ENCODE results near the gene LRPAP1. TPM values are rescaled to one million over a fixed set of nuclear protein-coding genes. Genes with fewer than 3 reads are reported as not detected.

The LRPAP1 gene
- total and polyA plus RNA-seq, 2 experiments from 2014 or later: 63.0 to 82.5 TPM

DNA sequence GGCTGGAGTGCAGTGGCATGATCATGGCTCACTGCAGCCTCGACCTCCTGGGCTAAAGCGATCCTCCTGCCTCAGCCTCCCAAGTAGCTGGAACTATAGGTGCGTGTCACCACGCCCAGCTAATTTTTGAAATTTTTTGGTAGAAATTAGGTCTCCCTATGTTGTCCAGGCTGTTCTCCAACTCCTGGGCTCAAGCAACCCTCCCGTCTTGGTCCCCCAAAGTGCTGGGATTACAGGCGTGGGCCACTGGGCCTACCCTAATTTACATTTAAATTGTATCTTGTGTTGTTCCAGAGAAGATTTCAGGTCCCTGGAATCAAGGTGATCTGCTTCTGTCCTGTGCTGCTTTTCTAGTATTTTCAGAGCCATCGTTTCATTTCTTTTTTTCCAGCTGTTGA is 1.2 kb upstream of the LRPAP1 start (continued):
- TF ChIP-seq, protein P1, sequence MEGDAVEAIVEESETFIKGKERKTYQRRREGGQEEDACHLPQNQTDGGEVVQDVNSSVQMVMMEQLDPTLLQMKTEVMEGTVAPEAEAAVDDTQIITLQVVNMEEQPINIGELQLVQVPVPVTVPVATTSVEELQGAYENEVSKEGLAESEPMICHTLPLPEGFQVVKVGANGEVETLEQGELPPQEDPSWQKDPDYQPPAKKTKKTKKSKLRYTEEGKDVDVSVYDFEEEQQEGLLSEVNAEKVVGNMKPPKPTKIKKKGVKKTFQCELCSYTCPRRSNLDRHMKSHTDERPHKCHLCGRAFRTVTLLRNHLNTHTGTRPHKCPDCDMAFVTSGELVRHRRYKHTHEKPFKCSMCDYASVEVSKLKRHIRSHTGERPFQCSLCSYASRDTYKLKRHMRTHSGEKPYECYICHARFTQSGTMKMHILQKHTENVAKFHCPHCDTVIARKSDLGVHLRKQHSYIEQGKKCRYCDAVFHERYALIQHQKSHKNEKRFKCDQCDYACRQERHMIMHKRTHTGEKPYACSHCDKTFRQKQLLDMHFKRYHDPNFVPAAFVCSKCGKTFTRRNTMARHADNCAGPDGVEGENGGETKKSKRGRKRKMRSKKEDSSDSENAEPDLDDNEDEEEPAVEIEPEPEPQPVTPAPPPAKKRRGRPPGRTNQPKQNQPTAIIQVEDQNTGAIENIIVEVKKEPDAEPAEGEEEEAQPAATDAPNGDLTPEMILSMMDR (conservative IDR thresholded peaks at IDR 0.05; ENCODE audit: low read depth in 2 of 2): no peak

DNA sequence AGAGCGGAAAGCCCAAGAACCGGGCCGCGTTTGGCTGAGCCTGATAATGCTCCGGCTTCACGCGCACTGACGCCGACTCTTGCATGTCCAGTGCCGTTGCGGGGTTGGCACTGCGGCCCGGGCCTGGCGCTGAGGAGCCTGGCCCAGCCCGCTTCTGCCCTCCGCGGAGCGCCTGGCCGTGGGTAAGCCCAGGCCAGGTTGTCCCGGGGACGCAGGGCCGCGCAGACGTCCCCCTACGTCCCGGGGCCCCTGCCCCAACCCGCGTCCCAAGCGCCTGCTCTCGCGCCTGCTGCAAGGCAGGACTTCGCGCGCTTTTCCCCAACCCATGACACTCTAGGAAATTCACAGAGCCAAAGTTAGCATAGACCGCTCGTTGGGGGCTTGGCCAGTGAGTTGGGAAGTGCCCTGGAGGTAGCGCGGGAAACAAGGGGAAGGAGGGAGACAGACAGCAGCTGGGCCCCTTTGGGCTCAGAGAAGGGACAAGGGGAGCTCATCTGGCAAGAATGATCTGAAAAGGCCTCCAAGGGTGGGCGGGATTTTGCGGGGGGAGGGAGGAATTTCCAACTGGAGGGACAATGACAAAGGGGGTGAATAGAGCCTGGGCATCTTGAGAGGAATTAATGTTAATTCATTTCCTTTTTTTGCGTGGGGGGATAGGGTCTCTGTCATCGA is 665 bp upstream of the LRPAP1 start:
- Mint-ChIP-seq H3K27ac (no peak overlapping the region), H3K4me3 (peak overlapping the region; percentile 99), H3K27me3 (ENCODE audit: insufficient read depth, low read depth, poor library complexity) (peaks cover 37% of the 10 kb centered on the region), H3K9me3 (peaks cover 9% of the 10 kb centered on the region), H3K36me3 (ENCODE audit: low read depth) (peaks cover 20% of the 10 kb centered on the region), H3K4me1 (peaks cover 19% of the 10 kb centered on the region)
- Histone ChIP-seq H3K4me1 (ENCODE audit: insufficient read depth) (peaks cover 12% of the 10 kb centered on the region; the same call in 1 of the 2 replicates), H3K4me3 (peak overlapping the region; percentile 91), H3K36me3 (ENCODE audit: insufficient read depth) (no peaks in the 10 kb centered on the region), H3K27me3 (ENCODE audit: insufficient read depth) (peaks cover 20% of the 10 kb centered on the region), H2AFZ (peak overlapping the region; percentile 93), H3K9me2 (ENCODE audit: insufficient read depth) (no peaks in the 10 kb centered on the region), H4K20me1 (replicated peaks; ENCODE audit: insufficient read depth) (peaks cover 26% of the 10 kb centered on the region), H3F3A (replicated peaks; ENCODE audit: low read depth) (no peaks in the 10 kb centered on the region), H3K27ac (ENCODE audit: low read depth) (no peak overlapping the region), H3K4me2 (peak overlapping the region; percentile 95), H3K79me2 (replicated peaks; ENCODE audit: insufficient read depth) (peaks cover 38% of the 10 kb centered on the region)
- ATAC-seq (peak; percentile 53), DNase-seq (ENCODE audit: low spot score) (peak; percentile 79)
- TF ChIP-seq NANOG (IDR thresholded peaks at IDR 0.05; ENCODE audit: borderline replicate concordance): no peak
- TF ChIP-seq, protein P2, sequence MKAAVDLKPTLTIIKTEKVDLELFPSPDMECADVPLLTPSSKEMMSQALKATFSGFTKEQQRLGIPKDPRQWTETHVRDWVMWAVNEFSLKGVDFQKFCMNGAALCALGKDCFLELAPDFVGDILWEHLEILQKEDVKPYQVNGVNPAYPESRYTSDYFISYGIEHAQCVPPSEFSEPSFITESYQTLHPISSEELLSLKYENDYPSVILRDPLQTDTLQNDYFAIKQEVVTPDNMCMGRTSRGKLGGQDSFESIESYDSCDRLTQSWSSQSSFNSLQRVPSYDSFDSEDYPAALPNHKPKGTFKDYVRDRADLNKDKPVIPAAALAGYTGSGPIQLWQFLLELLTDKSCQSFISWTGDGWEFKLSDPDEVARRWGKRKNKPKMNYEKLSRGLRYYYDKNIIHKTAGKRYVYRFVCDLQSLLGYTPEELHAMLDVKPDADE (IDR thresholded peaks at IDR 0.05): no peak
- no peak for TF ChIP-seq POLR2AphosphoS5 (IDR thresholded peaks at IDR 0.05; ENCODE audit: low read depth)
- no peak for TF ChIP-seq ZNF331 (CRISPR knock-in tag; IDR thresholded peaks at IDR 0.05; ENCODE audit: low read depth)
- no peak for TF ChIP-seq EZH2phosphoT487 (IDR thresholded peaks at IDR 0.05; ENCODE audit: unreplicated experiment)
- no peak for TF ChIP-seq CREB1 (CRISPR knock-in tag; IDR thresholded peaks at IDR 0.05; ENCODE audit: low read depth)
- TF ChIP-seq ZNF114 (CRISPR knock-in tag; IDR thresholded peaks at IDR 0.05): no peak
- TF ChIP-seq, protein P1 (conservative IDR thresholded peaks at IDR 0.05; ENCODE audit: low read depth in 2 of 2): no peak
- TF ChIP-seq, protein P3, sequence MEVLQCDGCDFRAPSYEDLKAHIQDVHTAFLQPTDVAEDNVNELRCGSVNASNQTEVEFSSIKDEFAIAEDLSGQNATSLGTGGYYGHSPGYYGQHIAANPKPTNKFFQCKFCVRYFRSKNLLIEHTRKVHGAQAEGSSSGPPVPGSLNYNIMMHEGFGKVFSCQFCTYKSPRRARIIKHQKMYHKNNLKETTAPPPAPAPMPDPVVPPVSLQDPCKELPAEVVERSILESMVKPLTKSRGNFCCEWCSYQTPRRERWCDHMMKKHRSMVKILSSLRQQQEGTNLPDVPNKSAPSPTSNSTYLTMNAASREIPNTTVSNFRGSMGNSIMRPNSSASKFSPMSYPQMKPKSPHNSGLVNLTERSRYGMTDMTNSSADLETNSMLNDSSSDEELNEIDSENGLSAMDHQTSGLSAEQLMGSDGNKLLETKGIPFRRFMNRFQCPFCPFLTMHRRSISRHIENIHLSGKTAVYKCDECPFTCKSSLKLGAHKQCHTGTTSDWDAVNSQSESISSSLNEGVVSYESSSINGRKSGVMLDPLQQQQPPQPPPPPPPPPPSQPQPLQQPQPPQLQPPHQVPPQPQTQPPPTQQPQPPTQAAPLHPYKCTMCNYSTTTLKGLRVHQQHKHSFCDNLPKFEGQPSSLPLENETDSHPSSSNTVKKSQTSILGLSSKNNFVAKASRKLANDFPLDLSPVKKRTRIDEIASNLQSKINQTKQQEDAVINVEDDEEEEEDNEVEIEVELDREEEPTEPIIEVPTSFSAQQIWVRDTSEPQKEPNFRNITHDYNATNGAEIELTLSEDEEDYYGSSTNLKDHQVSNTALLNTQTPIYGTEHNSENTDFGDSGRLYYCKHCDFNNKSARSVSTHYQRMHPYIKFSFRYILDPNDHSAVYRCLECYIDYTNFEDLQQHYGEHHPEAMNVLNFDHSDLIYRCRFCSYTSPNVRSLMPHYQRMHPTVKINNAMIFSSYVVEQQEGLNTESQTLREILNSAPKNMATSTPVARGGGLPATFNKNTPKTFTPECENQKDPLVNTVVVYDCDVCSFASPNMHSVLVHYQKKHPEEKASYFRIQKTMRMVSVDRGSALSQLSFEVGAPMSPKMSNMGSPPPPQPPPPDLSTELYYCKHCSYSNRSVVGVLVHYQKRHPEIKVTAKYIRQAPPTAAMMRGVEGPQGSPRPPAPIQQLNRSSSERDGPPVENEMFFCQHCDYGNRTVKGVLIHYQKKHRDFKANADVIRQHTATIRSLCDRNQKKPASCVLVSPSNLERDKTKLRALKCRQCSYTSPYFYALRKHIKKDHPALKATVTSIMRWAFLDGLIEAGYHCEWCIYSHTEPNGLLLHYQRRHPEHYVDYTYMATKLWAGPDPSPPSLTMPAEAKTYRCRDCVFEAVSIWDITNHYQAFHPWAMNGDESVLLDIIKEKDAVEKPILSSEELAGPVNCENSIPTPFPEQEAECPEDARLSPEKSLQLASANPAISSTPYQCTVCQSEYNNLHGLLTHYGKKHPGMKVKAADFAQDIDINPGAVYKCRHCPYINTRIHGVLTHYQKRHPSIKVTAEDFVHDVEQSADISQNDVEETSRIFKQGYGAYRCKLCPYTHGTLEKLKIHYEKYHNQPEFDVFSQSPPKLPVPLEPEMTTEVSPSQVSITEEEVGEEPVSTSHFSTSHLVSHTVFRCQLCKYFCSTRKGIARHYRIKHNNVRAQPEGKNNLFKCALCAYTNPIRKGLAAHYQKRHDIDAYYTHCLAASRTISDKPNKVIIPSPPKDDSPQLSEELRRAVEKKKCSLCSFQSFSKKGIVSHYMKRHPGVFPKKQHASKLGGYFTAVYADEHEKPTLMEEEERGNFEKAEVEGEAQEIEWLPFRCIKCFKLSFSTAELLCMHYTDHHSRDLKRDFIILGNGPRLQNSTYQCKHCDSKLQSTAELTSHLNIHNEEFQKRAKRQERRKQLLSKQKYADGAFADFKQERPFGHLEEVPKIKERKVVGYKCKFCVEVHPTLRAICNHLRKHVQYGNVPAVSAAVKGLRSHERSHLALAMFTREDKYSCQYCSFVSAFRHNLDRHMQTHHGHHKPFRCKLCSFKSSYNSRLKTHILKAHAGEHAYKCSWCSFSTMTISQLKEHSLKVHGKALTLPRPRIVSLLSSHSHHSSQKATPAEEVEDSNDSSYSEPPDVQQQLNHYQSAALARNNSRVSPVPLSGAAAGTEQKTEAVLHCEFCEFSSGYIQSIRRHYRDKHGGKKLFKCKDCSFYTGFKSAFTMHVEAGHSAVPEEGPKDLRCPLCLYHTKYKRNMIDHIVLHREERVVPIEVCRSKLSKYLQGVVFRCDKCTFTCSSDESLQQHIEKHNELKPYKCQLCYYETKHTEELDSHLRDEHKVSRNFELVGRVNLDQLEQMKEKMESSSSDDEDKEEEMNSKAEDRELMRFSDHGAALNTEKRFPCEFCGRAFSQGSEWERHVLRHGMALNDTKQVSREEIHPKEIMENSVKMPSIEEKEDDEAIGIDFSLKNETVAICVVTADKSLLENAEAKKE (CRISPR knock-in tag; IDR thresholded peaks at IDR 0.05): no peak
